Ishikawa (cell line): ENCODE results near the gene PSMA7.

Experiments
- CREB1 ChIP-seq: IDR thresholded peaks from 2 replicates; pipeline ENCODE4 v1.6.1; 2012; ENCODE audit warnings: low read depth
- EP300 ChIP-seq: IDR thresholded peaks from 2 replicates; pipeline ENCODE4 v1.6.1; 2012; ENCODE audit warnings: borderline replicate concordance
- FOXM1 ChIP-seq: IDR thresholded peaks from 2 replicates; pipeline ENCODE4 v1.6.1; 2012; ENCODE audit warnings: low read depth, borderline replicate concordance
- RAD21 ChIP-seq: IDR thresholded peaks from 2 replicates; pipeline ENCODE4 v1.6.1; 2012; ENCODE audit warnings: low read depth
- REST ChIP-seq: IDR thresholded peaks from 2 replicates; pipeline ENCODE4 v1.6.1; 2012; ENCODE audit warnings: low read depth, mild to moderate bottlenecking
- TAF1 ChIP-seq: IDR thresholded peaks from 2 replicates; pipeline ENCODE4 v1.6.1; 2012; ENCODE audit warnings: low read depth, mild to moderate bottlenecking
- TEAD4 ChIP-seq: IDR thresholded peaks from 2 replicates; pipeline ENCODE4 v1.6.1; 2012
- TF ChIP-seq, protein P1 (sequence below): IDR thresholded peaks from 2 replicates; pipeline ENCODE4 v1.6.1; 2012

GRCh38 chr20:62174870-62175624 is 31.9 kb upstream of the PSMA7 start:
- no peak for TF ChIP-seq TAF1
- TF ChIP-seq EP300 = no peak
- TF ChIP-seq FOXM1 = no peak
- no peak for TF ChIP-seq REST
- TF ChIP-seq CREB1 = no peak
- no peak for TF ChIP-seq RAD21
- TF ChIP-seq TEAD4 = no peak
- TF ChIP-seq, protein P1, sequence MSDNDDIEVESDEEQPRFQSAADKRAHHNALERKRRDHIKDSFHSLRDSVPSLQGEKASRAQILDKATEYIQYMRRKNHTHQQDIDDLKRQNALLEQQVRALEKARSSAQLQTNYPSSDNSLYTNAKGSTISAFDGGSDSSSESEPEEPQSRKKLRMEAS = no peak
